Stomach (tissue), 4 donors: ENCODE measurements around the gene TEDC2.

ENCODE experiments used
- CTCF ChIP-seq, 7 experiments: fragments of 450-650 bp in 4 of 7; fragments of 200-600 bp in 3 of 7; sonication (generic) in 3 of 7; IDR thresholded peaks; one replicate each; pipeline ENCODE4 v1.5.1; 2016 to 2019; ENCODE audit warnings: antibody characterized with exemption in 7 of 7, control low read depth in 2 of 7, mild to moderate bottlenecking in 1 of 7
- EP300 ChIP-seq: sonication (generic); formaldehyde crosslinking; IDR thresholded peaks from one replicate; pipeline ENCODE4 v1.6.1; 2017; ENCODE audit warnings: antibody characterized with exemption
- POLR2A ChIP-seq, 4 donors: fragments of 450-650 bp; IDR thresholded peaks; one replicate each; pipeline ENCODE4 v1.6.1; 2016; ENCODE audit warnings: antibody characterized with exemption in 4 of 4, control low read depth in 2 of 4, mild to moderate bottlenecking in 1 of 4, moderate library complexity in 1 of 4
- POLR2AphosphoS5 ChIP-seq, 3 donors: sonication (generic); formaldehyde crosslinking; IDR thresholded peaks; one replicate each; pipeline ENCODE4 v1.6.1; 2016; ENCODE audit warnings: antibody characterized with exemption in 3 of 3

DNA sequence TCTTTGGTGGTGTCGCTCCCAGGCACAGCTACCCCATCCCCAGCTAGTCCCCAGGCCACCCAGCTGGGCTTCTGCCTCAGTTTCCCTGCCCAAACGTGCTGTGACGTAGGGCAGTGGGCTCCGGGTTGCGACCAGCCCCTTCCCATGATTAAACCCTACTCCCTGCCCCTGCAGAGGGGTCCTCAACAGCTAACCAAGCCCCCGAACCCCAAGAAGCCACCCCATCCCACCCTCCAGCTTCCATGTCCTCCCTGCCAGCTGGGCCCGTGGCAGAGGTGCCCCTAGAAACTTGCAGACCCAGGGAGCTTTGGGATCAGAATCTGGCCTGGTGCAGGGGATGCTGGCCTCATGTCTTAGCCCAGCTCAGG, 10.3 kb downstream of the TEDC2 start:
- TF ChIP-seq POLR2AphosphoS5 (IDR thresholded peaks at IDR 0.05) (no peak), CTCF (IDR thresholded peaks at IDR 0.05) (no peak), POLR2A (IDR thresholded peaks at IDR 0.05) (no peak), EP300 (no peak)
